K562 (cell line): ENCODE measurements around the gene LDB2. TPM values are rescaled to one million over a fixed set of nuclear protein-coding genes. Genes with fewer than 3 reads are reported as not detected.

Source experiments
- ATAC-seq: fragments of 200-7000 bp; cut with Tn5 transposase; 3 replicates; pipeline ENCODE4 v1.9.1; 2020; ENCODE audit warnings: moderate library complexity
- BruUV-seq: library from RNA; stranded (reverse); fragments of 400-500 nt; replicated peaks from 2 replicates; lab custom pipeline; 2021; lab: Mats Ljungman, UMichigan
- CTCF ChIA-PET: fragments of 300-600 bp; formaldehyde crosslinking; extraction: SDS; loops from one replicate; lab custom pipeline; 2021; ENCODE audit warnings: low intra/inter-chr PET ratio; lab: Yijun Ruan, JAX
- POLR2A ChIA-PET: fragments of 300-600, 350-650 bp; sonication (Branson Sonifier 250); formaldehyde crosslinking; extraction: SDS; loops from one replicate; lab custom pipeline; 2021; ENCODE audit warnings: antibody characterized with exemption, inconsistent platforms; lab: Yijun Ruan, JAX
- DNase-seq, 4 experiments: peaks; one replicate each; pipeline versions ENCODE4 v3.0.0 to v3.0.0-alpha.2; 2011 to 2018; ENCODE audit warnings: low spot score in 3 of 4, mixed read lengths in 3 of 4; ENCODE audit errors: extremely low read depth in 1 of 4
- FAIRE-seq: peaks from 2 replicates; lab custom pipeline; 2011; peaks lifted over from hg19 to GRCh38; lab: Jason Lieb, UNC
- H2AFZ ChIP-seq: 2 replicates; pipeline ENCODE4 v1.6.0; 2011; ENCODE audit warnings: low read depth, low read length, control low read depth, inconsistent platforms
- H3K27ac ChIP-seq: fragments of 200-600 bp; 3 replicates; pipeline ENCODE4 v1.8.0; 2011; ENCODE audit warnings: low read depth, mild to moderate bottlenecking, control low read depth, inconsistent platforms, low read length, moderate library complexity, mixed read lengths; ENCODE audit errors: extremely low read depth
- H3K27me3 ChIP-seq, 2 experiments: fragments of 300-600 bp in 1 of 2; 2 replicates in 1 of 2; 3 replicates in 1 of 2; pipeline versions ENCODE4 v1.6.0 to v1.8.0; 2011; ENCODE audit warnings: inconsistent platforms in 2 of 2, low read length in 2 of 2, mild to moderate bottlenecking in 1 of 2, mixed read lengths in 1 of 2, moderate library complexity in 1 of 2; ENCODE audit not compliant: control insufficient read depth in 2 of 2, insufficient read depth in 2 of 2
- H3K36me3 ChIP-seq: fragments of 300-600 bp; 3 replicates; pipeline ENCODE4 v1.8.0; 2011; ENCODE audit warnings: mild to moderate bottlenecking, low read length, inconsistent platforms; ENCODE audit not compliant: control insufficient read depth, insufficient read depth
- H3K4me1 ChIP-seq, 2 experiments: fragments of 200-600 bp in 1 of 2; replicated peaks in 1 of 2; 2 replicates in 1 of 2; 3 replicates in 1 of 2; pipeline versions ENCODE4 v1.5.1 to v1.8.0; 2011; ENCODE audit warnings: inconsistent platforms in 2 of 2, low read length in 2 of 2, mild to moderate bottlenecking in 1 of 2, mixed read lengths in 1 of 2, moderate library complexity in 1 of 2; ENCODE audit not compliant: control insufficient read depth in 2 of 2, insufficient read depth in 2 of 2
- H3K4me2 ChIP-seq: 2 replicates; pipeline ENCODE4 v1.6.1; 2011; ENCODE audit warnings: low read length, control low read depth, inconsistent platforms, mixed read lengths; ENCODE audit not compliant: insufficient read depth
- H3K4me3 ChIP-seq: fragments of 200-600 bp; sonication (generic), shearing (Covaris generic); 2 replicates; pipeline ENCODE4 v1.5.1; 2016; ENCODE audit warnings: control low read depth, inconsistent platforms
- H3K79me2 ChIP-seq: fragments of 200-600 bp; 3 replicates; pipeline ENCODE4 v1.8.0; 2011; ENCODE audit warnings: low read length, inconsistent platforms; ENCODE audit not compliant: control insufficient read depth, insufficient read depth
- H3K9ac ChIP-seq, 2 experiments: 2 replicates each; pipeline versions ENCODE4 v1.6.0 to v1.6.1; 2011; ENCODE audit warnings: low read depth in 2 of 2, low read length in 2 of 2, control low read depth in 1 of 2, inconsistent platforms in 1 of 2, mild to moderate bottlenecking in 1 of 2, mixed read lengths in 1 of 2; ENCODE audit not compliant: insufficient read depth in 1 of 2
- H3K9me1 ChIP-seq: one replicate; pipeline ENCODE4 v1.6.0; 2011; ENCODE audit warnings: inconsistent platforms, mild to moderate bottlenecking, low read length, moderate library complexity; ENCODE audit not compliant: control insufficient read depth, insufficient read depth
- H3K9me3 ChIP-seq: replicated peaks from 2 replicates; pipeline ENCODE4 v1.5.1; 2011; ENCODE audit warnings: low read depth, low read length, inconsistent platforms; ENCODE audit not compliant: control insufficient read depth, insufficient read depth
- H4K20me1 ChIP-seq: replicated peaks from 2 replicates; pipeline ENCODE4 v1.6.1; 2011; ENCODE audit warnings: low read length, inconsistent platforms, mixed read lengths; ENCODE audit not compliant: control insufficient read depth, insufficient read depth
- HMGN3 ChIP-seq: IDR thresholded peaks from 2 replicates; pipeline ENCODE4 v1.6.1; 2011; ENCODE audit warnings: borderline replicate concordance, low read depth, mild to moderate bottlenecking, mixed read lengths, low read length; ENCODE audit not compliant: insufficient read length; ENCODE audit errors: extremely low read depth
- NFE2 ChIP-seq: IDR thresholded peaks from 2 replicates; pipeline ENCODE4 v1.6.1; 2014; ENCODE audit warnings: antibody characterized with exemption, low read depth
- PTRF ChIP-seq: fragments of 450-650 bp; IDR thresholded peaks from 2 replicates; pipeline ENCODE4 v1.6.1; 2016; ENCODE audit warnings: mild to moderate bottlenecking, missing genetic modification characterization, missing compliant biosample characterization
- PURB ChIP-seq: sonication (generic); formaldehyde crosslinking; IDR thresholded peaks from 2 replicates; pipeline ENCODE4 v1.9.0; 2021; ENCODE audit warnings: low read depth, mild to moderate bottlenecking, missing genetic modification reagents
- REST ChIP-seq, 2 experiments: fragments of 450-650 bp; formaldehyde crosslinking in 1 of 2; IDR thresholded peaks; 2 replicates each; pipeline versions ENCODE4 v1.4.0 to v1.6.1; 2014 to 2020; ENCODE audit warnings: mild to moderate bottlenecking in 2 of 2, borderline replicate concordance in 1 of 2, low read depth in 1 of 2
- TBL1XR1 ChIP-seq, 2 experiments: IDR thresholded peaks; 2 replicates each; pipeline ENCODE4 v1.6.1; 2012; ENCODE audit warnings: improper control_type of control experiment in 2 of 2, low read length in 2 of 2, mild to moderate bottlenecking in 1 of 2
- ZNF232 ChIP-seq: sonication (generic); formaldehyde crosslinking; IDR thresholded peaks from 2 replicates; pipeline ENCODE4 v1.8.0; 2022; ENCODE audit warnings: mild to moderate bottlenecking, missing genetic modification reagents
- ZNF445 ChIP-seq: fragments of 250-450 bp; sonication (Bioruptor Pico); IDR thresholded peaks from 2 replicates; pipeline ENCODE4 v1.4.0; 2020; ENCODE audit warnings: low read depth, mild to moderate bottlenecking, moderate library complexity
- WGBS: fragments of 100-300 bp; shearing (Covaris generic); methylation state at CpG from one replicate; pipeline ENCODE4 v1.1.6; 2016; ENCODE audit warnings: low coverage, mixed read lengths; ENCODE audit not compliant: insufficient coverage; ENCODE audit errors: missing lambda C conversion rate; 5-methylcytosine and 5-hydroxymethylcytosine counted together
- in situ Hi-C: fragments of 300-500 bp; cut with MboI; formaldehyde crosslinking; loops from 4 replicates; pipeline ENCODE4 v1.15.0; 2018; ENCODE audit warnings: inconsistent platforms, mixed read lengths
- intact Hi-C: fragments of 100-400 bp; cut with micrococcal nuclease; formaldehyde crosslinking; loops from 2 replicates; pipeline ENCODE4 v1.14.2; 2022
- polyA plus RNA-seq, 8 experiments: library from polyadenylated mRNA; depleted of rRNA in 4 of 8; stranded (reverse) in 5 of 8; unstranded in 3 of 8; fragments of >200 nt; fragmentation: Nextera tagmentation in 2 of 8; fragmentation: Illumina TruSeq in 1 of 8; extraction: Ambion mirVana in 2 of 8; extraction: Trizol in 1 of 8; gene quantifications; 2 replicates each; pipeline versions ENCODE4 v1.2.1 to v1.2.3, GENCODE V29; 2011 to 2014; ENCODE audit warnings: inconsistent platforms in 1 of 8, missing spikeins in 1 of 8
- total RNA-seq, 7 experiments: library from RNA; depleted of rRNA in 6 of 7; stranded (reverse); fragments of >200 nt in 6 of 7; fragmentation: Illumina TruSeq in 2 of 7; extraction: Trizol in 2 of 7; gene quantifications; 2 replicates each; pipeline versions ENCODE4 v1.2.1 to v1.2.3, GENCODE V29; 2011 to 2021; ENCODE audit warnings: low replicate concordance in 1 of 7

The LDB2 gene
- total and polyA plus RNA-seq, 9 of the 15 experiments (the other 6 are each of a cell fraction or from before 2014, with no cell fraction given), result 0.10 to 0.20 TPM; not detected in 7

GRCh38 chr4:16573739-16574138, 324.7 kb downstream of the LDB2 start:
- no peak for DNase-seq
- TF ChIP-seq ZNF445 (CRISPR knock-in tag) (no peak), PURB (CRISPR knock-in tag) (no peak), ZNF232 (CRISPR knock-in tag) (no peak)
- 0% methylated on average over 5 of the region's 5 CpGs for WGBS
- Histone ChIP-seq H3K9me3 (no peaks in the 10 kb centered on the region), H3K4me2 (no peak overlapping the region), H2AFZ (no peak overlapping the region), H3K4me1 (no peaks in the 10 kb centered on the region), H3K27me3 (no peaks in the 10 kb centered on the region; a peak in 1 of 5 replicates), H3K79me2 (no peaks in the 10 kb centered on the region), H3K36me3 (no peaks in the 10 kb centered on the region), H3K9me1 (no peaks in the 10 kb centered on the region), H3K4me3 (no peak overlapping the region), H3K9ac (no peak overlapping the region), H3K27ac (no peak overlapping the region), H4K20me1 (no peaks in the 10 kb centered on the region)
- ChIA-PET CTCF (no interaction called here), POLR2A (no interaction called here)
- no peak for FAIRE-seq
- intact Hi-C loops (no loop called here), in situ Hi-C loops (no loop called here)
- no TSS peak for BruUV-seq
- ATAC-seq, result no peak

GRCh38 chr4:16573206-16573605, 325.2 kb downstream of the LDB2 start:
- Histone ChIP-seq H3K79me2 (no peaks in the 10 kb centered on the region), H3K9me1 (no peaks in the 10 kb centered on the region), H3K4me2 (no peak overlapping the region), H3K36me3 (no peaks in the 10 kb centered on the region), H3K4me3 (no peak overlapping the region), H3K27ac (no peak overlapping the region), H3K4me1 (no peaks in the 10 kb centered on the region), H2AFZ (no peak overlapping the region), H4K20me1 (no peaks in the 10 kb centered on the region), H3K27me3 (no peaks in the 10 kb centered on the region; a peak in 1 of 5 replicates), H3K9ac (no peak overlapping the region), H3K9me3 (no peaks in the 10 kb centered on the region)
- intact Hi-C loops, result no loop called here
- CTCF ChIA-PET, result interaction anchor here (0.6 kb wide), 1 partner anchor 893 kb away, joined by 4 read pairs; no protein-coding TSS in a partner anchor
- BruUV-seq, result no TSS peak
- POLR2A ChIA-PET, result no interaction called here
- no peak for DNase-seq
- in situ Hi-C loops, result no loop called here
- no peak for ATAC-seq
- WGBS, result 2% methylated on average over 4 of the region's 4 CpGs
- FAIRE-seq, result no peak
- no peak for TF ChIP-seq TBL1XR1 (IDR thresholded peaks at IDR 0.05; ENCODE audit: low read length in 2 of 2)
- no peak for TF ChIP-seq PTRF (tag)
- no peak for TF ChIP-seq NFE2
- TF ChIP-seq HMGN3, result no peak
- no peak for TF ChIP-seq REST (IDR thresholded peaks at IDR 0.05; ENCODE audit: borderline replicate concordance)
- no peak for TF ChIP-seq REST (CRISPR knock-in tag; IDR thresholded peaks at IDR 0.05; ENCODE audit: low read depth)
